Mucosa of rectum (tissue), 2 donors: ENCODE measurements around the gene HOXA9.

Source experiments
- H3K27ac ChIP-seq, 2 donors: one replicate each; pipeline ENCODE4 v1.7.0; 2013; ENCODE audit warnings: inconsistent platforms in 2 of 2, low read depth in 2 of 2, low read length in 2 of 2
- H3K27me3 ChIP-seq, 2 donors: one replicate each; pipeline ENCODE4 v1.7.0; 2013; ENCODE audit warnings: low read length in 2 of 2; ENCODE audit not compliant: control insufficient read depth in 2 of 2, insufficient read depth in 2 of 2
- H3K36me3 ChIP-seq, 2 donors: one replicate each; pipeline ENCODE4 v1.7.0; 2013; ENCODE audit warnings: low read length in 2 of 2; ENCODE audit not compliant: control insufficient read depth in 2 of 2, insufficient read depth in 2 of 2
- H3K4me1 ChIP-seq, 2 donors: one replicate each; pipeline ENCODE4 v1.7.0; 2013; ENCODE audit warnings: low read length in 2 of 2, mild to moderate bottlenecking in 1 of 2; ENCODE audit not compliant: control insufficient read depth in 2 of 2, insufficient read depth in 2 of 2
- H3K4me3 ChIP-seq, 2 donors: one replicate each; pipeline ENCODE4 v1.7.0; 2013; ENCODE audit warnings: low read length in 2 of 2
- H3K9ac ChIP-seq, 2 donors: one replicate each; pipeline ENCODE4 v1.7.0; 2013; ENCODE audit warnings: low read length in 2 of 2, low read depth in 1 of 2, mild to moderate bottlenecking in 1 of 2
- H3K9me3 ChIP-seq, 2 donors: one replicate each; pipeline ENCODE4 v1.7.0; 2013; ENCODE audit warnings: low read length in 2 of 2; ENCODE audit not compliant: control insufficient read depth in 2 of 2
- donor health status: healthy.
- donor health status: Normal muscosa, but diverticular disease.

The HOXA9 gene

DNA sequence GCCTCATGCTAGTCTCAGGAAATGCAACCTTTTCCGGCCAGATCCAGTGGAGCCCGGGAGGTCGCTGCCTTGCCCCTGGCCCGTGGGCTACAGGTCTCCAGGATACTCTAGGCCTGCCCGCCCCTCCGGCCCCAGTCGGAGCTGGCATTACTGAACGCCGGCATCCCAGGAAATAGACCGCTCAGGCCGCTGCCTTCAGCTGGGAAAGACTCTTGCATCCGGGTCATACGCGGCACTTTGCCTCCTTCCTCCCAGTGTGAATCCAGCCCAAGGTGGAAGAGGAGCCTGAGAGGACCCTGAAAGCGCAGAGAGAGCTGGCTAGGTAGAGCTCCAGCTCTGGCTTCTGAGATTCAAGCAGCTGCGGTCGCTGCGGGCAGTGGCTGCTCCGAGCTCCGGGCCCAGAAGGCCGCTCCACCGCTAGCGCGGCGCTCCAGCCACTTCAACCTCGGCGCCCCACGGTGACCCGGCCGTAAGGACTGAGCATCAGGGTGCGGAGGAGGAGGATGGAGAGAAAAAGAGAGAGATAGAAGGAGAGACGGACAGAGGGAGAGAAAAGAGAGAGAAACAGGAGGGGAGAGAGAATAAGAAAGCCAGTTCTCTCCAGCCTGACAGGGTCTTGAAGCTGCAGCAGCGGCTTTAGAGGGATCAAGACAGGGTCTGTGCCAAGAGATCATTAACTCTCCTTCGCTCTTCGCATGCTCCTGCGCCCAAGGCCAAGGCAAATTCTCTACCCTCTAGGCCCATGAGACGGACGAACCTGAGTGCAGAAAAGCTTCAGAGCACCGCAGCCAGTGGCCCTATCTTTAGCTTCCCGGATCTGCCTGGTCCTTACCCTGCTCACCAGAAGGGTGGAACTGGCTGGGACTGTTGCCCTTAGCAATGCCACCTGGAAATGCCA lies 10.5 kb upstream of the HOXA9 start:
- no peaks in the 10 kb centered on the region for H3K9me3 ChIP-seq
- H3K27me3 ChIP-seq, result peaks cover 0 to 17% of the 10 kb centered on the region in 2 donors
- H3K27ac ChIP-seq, result peak overlapping the region; percentile 96
- no peaks in the 10 kb centered on the region for H3K36me3 ChIP-seq
- peak overlapping the region; percentile 64 to 79 for H3K4me3 ChIP-seq
- H3K9ac ChIP-seq, result peak overlapping the region; percentile 92 to 96
- peaks cover 33 to 57% of the 10 kb centered on the region in 2 donors for H3K4me1 ChIP-seq

DNA sequence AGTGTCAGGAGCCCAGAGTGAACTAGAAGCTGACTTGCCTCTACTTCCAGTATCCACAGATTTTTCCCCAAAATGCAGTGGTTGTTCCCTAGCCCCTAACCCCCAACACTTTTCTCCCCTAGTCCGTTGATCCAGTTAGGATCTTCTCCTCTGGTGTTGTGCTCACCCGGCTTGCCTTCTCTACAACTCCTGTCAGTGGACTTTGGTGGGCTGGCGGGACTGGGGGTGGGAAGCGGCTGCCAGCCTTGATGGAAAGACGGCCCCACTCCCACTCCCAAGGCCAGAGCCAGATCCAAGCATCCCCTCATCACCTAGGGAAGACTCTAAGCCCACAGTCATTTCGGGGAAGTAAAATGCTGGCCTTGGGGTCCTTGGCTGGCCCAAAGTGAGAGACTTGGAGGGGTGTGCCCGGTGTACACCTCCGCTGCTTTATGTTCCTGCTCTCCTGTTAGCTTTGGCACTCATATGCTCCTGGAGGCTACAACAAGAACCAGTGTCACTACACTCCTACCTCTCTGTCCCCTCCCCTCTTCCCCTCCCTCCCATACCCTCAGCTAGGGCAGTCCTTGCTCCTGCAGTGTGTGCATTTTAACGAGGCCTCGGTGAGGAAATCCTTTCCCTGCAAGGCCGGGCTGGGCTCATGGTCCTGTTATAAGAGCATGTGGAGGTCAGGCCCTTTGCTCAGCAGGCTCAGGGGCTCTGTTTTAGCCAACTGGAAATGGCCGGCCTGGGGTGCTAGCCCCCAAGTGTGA lies 9.7 kb upstream of the HOXA9 start:
- Histone ChIP-seq H3K9me3 (no peaks in the 10 kb centered on the region), H3K4me3 (peak overlapping the region; percentile 64 to 79), H3K27ac (peak overlapping the region; percentile 96), H3K36me3 (no peaks in the 10 kb centered on the region), H3K4me1 (peaks cover 26 to 50% of the 10 kb centered on the region in 2 donors), H3K9ac (peak overlapping the region; percentile 92 to 96), H3K27me3 (peaks cover 0 to 13% of the 10 kb centered on the region in 2 donors)

DNA sequence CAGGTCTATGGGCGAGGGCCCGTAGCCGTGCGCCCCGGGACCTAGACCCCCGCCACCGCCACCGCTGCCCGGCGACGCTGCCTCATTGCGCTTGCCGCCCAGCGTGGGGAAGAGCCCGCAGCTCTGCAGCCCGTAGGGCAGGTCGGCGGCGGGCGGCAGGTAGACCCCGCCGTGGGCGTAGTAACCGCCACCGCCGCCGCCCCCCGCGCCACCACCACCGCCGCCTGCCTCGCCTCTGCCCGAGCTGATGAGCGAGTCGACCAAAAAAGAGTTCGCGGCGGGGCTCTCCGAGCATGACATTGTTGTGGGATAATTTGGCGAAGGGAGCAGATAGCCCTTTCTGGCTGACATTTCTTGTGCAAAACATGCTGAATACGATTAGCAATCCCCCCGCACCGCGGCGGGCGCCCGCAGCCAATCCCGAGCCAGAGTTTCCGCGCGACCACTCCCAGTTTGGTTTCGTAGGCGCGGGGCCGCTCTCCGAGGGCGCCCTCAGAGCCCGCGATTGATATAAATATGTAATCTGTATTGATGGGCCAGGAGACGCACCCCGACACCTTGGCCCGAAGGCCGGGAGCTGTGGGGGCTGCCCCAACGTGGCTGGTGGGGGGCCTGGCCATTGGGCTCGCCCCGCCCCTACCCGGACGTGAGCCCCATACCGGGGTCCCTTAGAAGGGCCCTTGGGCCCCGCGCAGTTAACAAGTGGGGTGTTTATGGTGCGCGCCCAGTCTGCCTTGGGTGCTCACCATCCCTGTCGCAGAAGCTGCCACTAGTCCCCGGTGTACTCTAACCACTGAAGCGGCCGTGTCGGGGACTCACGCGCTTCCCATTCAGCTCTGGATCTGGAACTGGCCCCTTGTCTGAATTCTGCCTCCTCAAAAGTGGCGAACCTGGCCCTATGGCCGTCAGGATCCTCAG lies 8.9 kb upstream of the HOXA9 start, which contains the start of gene HOXA10:
Gene HOXA10, minus strand, starts transcription at position 365 of the 918 bp plus-strand sequence. Its CDS starts 14 bp downstream, at position 351.
- no peaks in the 10 kb centered on the region for H3K9me3 ChIP-seq
- H3K27ac ChIP-seq, result peak within 1 kb of the TSS; percentile 96
- no peaks in the 10 kb centered on the region for H3K36me3 ChIP-seq
- H3K9ac ChIP-seq, result peak within 1 kb of the TSS; percentile 92 to 96
- H3K4me1 ChIP-seq, result peaks cover 26 to 46% of the 10 kb centered on the region in 2 donors
- peaks cover 0 to 13% of the 10 kb centered on the region in 2 donors for H3K27me3 ChIP-seq
- peak within 1 kb of the TSS; percentile 64 to 79 for H3K4me3 ChIP-seq

DNA sequence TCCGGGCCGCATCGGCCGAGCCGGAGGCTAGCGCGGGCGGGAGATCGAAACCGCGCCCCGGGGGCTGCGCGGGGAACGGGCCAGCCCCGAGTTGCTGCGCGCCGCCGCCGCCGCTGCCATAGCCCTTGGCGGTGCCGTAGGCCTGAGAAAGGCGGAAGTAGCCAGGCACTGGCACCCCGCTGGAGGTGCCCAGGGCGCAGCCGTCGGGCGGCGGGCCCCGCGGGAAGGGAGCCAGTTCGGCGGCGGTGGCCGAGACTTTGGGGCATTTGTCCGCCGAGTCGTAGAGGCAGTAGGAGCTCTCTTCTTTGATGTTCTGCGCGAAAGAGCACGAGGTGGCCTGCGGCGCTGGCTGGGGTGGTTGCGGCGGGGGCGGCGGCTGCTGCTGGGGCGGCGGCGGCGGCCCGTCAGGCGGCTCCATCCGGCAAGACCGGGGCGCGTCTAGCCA lies 8.2 kb upstream of the HOXA9 start:
- Histone ChIP-seq H3K4me1 (peaks cover 29 to 45% of the 10 kb centered on the region in 2 donors), H3K27ac (peak overlapping the region; percentile 96), H3K36me3 (no peaks in the 10 kb centered on the region), H3K27me3 (peaks cover 0 to 13% of the 10 kb centered on the region in 2 donors), H3K4me3 (peak overlapping the region; percentile 64 to 79), H3K9ac (peak overlapping the region; percentile 73 to 96), H3K9me3 (no peaks in the 10 kb centered on the region)

DNA sequence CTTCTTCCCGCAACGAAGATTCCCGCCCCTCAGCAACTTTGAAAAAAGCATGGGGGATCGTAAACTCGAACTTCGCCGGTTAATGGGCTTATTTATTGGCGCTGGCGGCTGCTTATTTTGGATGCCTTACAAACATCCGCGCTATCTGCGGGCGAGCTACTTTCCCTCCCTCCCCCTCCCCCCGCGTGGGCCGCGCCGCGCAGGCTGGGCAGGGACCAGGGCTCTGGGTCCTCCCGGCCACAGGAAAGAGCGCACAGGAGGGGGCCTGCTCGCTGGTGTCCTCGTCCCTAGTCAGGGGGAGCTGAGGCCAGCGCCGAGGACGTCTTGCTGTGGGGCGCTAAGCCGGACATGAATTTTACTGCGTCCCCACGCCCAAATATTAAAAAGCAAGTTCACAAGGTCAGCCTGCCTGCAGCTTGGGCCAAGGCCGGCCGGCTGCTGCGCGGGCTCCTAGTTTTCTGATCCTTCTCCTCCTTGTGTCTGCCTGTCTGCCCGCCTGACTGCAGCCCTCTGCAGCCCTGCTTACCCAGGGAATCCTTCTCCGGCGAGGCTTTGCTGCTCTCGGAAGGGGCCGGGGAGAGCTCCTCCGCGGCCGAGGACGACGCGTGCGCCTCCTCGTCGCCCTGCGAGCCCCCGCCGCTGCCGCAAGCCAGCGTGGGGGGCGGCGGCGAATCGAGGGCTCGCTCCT lies 7.6 kb upstream of the HOXA9 start:
- Histone ChIP-seq H3K27ac (peak overlapping the region; percentile 96), H3K4me1 (peaks cover 29 to 46% of the 10 kb centered on the region in 2 donors), H3K27me3 (peaks cover 0 to 13% of the 10 kb centered on the region in 2 donors), H3K4me3 (peak overlapping the region; percentile 64 to 79), H3K9ac (peak overlapping the region; percentile 73 to 96), H3K36me3 (no peaks in the 10 kb centered on the region), H3K9me3 (no peaks in the 10 kb centered on the region)

DNA sequence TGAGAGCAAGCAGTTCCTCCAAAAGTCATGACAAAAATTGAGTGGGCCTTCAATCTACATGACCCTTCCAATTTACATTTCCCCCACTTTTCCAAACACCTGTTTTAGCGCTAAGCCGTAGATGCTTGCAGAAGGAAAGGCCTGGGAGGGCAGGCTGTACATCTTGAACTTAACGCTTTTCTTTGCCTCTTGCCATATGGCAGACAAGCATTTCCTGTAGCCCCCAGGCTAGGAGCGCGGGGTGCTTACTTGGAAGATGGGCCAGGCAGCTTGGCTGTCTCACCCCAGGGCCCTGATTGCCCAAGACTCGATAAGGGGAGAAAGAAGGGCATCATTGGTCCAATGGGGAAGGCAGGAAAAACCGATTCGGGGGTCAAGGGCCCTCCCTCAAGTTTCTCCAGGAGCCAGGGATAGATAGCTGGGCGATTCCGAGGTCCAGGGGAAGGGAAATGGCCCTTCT lies 7.0 kb upstream of the HOXA9 start:
- Histone ChIP-seq H3K27ac (peak overlapping the region; percentile 96), H3K4me3 (peak overlapping the region; percentile 64 to 79), H3K9ac (peak overlapping the region; percentile 73 to 96), H3K27me3 (peaks cover 0 to 13% of the 10 kb centered on the region in 2 donors), H3K9me3 (no peaks in the 10 kb centered on the region), H3K36me3 (no peaks in the 10 kb centered on the region), H3K4me1 (peaks cover 29 to 47% of the 10 kb centered on the region in 2 donors)

DNA sequence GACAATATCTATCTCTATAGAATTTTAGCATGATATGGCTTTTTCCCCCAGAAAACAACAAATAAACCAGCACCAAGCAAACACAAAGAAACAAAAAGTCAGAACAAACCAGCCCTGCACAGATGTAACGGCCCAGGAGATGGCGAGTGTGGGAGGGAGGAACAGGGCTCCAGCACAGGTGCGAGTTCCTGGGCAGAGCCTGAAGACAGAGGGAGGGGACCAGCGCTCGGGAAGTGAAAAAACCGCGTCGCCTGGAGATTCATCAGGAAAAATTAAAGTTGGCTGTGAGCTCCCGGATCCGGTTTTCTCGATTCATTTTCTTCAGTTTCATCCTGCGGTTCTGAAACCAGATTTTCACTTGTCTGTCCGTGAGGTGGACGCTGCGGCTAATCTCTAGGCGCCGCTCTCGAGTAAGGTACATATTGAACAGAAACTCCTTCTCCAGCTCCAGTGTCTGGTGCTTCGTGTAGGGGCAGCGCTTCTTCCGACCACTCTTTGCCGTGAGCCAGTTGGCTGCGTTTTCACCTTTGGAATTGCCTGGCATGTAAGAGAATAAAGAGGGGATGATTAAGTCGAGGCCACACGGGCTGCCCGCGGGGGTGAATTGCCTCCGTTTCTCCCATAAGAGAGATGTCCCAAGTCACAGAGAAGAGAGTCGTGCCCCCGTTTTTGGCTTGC lies 6.4 kb upstream of the HOXA9 start:
- no peaks in the 10 kb centered on the region for H3K9me3 ChIP-seq
- H3K27me3 ChIP-seq, result peaks cover 0 to 13% of the 10 kb centered on the region in 2 donors
- peaks cover 29 to 43% of the 10 kb centered on the region in 2 donors for H3K4me1 ChIP-seq
- H3K4me3 ChIP-seq, result peak overlapping the region; percentile 64 to 79
- H3K9ac ChIP-seq, result peak overlapping the region; percentile 73 to 96
- no peaks in the 10 kb centered on the region for H3K36me3 ChIP-seq
- peak overlapping the region; percentile 96 for H3K27ac ChIP-seq

DNA sequence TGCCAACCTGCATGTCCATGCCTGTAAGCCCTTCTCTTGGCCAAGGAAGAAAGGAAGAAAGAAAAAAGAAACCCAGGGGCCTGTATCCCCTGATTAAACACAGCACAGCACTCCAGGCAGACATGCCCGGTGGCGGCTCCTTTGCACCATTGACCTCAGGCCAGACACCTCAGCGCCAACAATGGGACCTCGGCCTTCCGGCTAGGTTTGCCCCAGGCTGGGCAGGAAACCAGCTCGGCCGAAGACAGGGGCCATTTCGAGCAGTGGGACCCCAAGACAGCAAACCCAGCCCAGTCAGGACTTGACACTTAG lies 5.9 kb upstream of the HOXA9 start:
- no peaks in the 10 kb centered on the region for H3K36me3 ChIP-seq
- H3K27me3 ChIP-seq, result peaks cover 0 to 13% of the 10 kb centered on the region in 2 donors
- H3K27ac ChIP-seq, result peak overlapping the region; percentile 96
- no peaks in the 10 kb centered on the region for H3K9me3 ChIP-seq
- peak overlapping the region; percentile 73 to 96 for H3K9ac ChIP-seq
- H3K4me3 ChIP-seq, result peak overlapping the region; percentile 64 to 79
- peaks cover 24 to 41% of the 10 kb centered on the region in 2 donors for H3K4me1 ChIP-seq
